ENCODE data around the gene NPSR1.
"Not testable (repeated sequence)": the region's sequence is repeated elsewhere in the genome, so short reads cannot be mapped to it uniquely, and the experiment has no call there.

Gene NPSR1

DNA sequence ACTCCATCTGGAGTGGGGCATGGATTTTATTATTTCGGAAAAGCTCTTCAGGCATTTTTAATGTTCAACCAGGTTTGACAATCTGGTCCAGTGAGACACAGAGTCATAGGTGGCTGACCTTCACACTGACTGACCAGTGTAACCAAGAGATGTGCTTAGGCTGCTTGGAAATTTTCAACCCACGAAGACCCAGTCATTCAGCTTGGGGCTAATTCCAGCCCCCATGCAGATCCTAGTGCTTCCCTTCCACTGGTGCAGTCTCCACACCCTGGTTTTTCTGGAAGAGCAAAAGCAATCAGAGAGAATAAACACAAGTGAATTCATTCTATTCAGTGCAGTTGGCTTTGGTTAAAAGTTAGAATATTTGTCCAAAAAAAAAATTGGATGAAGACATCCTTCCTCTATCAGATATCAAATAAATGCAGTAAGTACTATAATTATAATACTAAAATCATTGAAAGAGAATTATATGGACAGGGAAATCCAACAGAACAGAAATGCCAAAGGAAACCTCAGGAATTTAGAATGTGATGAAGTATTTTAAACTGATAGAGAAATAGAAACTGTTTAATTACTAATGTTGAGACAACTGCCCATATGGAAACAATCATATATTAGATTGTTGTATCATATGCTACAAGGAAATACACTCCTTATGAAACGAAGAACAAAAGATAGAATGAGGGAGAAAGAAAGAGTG is 178.0 kb downstream of the NPSR1 start:
- no peak for DNase-seq (ENCODE audit: low read depth)

DNA sequence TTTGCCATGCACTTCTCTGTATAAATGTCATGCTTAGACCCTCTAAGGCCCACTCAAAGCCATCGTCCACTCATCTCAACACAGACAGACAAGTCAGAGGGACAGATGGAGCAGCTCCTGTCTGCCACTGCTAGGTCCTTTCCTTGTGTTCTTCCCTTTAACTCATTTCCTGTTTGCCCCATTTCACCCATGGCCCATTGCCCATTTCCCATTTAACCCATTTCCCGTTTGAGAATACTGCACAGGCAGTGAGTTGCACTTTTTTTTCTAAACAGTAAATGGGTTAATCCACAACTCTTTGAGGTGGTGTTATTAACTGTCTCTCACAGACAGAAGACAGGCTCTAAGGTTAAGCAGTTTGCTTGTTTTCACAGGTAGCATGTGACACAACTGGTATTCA is 179.3 kb downstream of the NPSR1 start:
- DNase-seq (ENCODE audit: low read depth): no peak

DNA sequence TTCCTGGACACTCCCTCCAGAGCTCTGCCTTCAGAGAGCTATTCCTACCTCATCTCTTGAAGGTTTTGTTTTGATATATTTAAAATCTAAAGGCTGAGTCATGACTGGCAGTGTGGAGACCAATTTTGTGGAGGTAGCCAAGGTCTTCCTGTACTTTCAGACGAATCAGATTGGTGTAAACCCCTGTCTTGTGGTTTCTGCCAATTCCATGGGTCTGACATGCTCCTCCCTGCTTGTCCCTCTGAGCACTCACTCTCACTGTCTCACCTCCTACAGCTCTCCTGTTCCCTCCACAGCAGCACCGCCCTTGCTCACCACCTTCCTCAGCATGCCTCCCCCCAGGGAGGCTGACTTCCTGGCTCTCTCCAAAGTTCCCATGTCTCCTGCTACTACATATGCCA is 179.8 kb downstream of the NPSR1 start:
- DNase-seq (ENCODE audit: low read depth): peak; percentile 15

DNA sequence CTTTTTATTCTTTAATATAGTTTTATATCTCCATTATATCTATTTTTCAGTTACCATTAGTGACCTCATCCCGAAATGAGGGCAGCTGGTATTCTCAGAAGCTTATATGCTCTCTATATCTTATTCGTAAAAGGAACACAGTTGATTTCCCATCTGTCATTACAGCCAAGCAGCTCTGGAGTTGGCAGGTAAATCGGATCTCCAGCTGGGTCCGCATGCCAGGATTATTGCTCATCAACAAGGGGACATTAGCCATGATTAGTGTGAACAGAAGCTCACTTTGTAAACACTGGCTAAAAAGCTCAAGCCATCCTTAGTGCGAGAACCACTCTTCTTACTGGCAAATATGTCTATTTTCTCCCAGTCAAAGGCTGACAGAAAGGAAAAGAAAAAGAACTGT is 180.3 kb downstream of the NPSR1 start:
- peak; percentile 14 for DNase-seq (ENCODE audit: low read depth)

DNA sequence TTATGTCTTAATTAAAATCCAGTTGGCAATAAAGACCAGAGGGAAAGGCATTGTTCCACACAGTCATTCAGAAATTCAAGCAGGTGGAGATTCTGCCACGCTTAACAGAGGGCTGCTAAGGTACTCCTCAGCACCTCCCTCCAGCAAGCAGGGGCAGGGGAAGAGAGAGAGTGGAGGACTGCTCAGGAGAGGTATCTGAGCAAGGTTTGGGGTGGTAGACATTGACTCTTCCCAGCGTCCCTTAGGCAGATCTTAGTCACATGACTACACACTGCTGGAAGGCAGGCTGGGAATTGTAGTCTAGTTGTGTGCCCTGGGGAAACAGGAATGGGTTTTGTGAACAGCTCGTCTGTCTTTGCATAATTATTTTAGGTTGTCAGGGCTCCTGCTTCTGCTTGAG is 181.6 kb downstream of the NPSR1 start:
- DNase-seq (ENCODE audit: low read depth): no peak

DNA sequence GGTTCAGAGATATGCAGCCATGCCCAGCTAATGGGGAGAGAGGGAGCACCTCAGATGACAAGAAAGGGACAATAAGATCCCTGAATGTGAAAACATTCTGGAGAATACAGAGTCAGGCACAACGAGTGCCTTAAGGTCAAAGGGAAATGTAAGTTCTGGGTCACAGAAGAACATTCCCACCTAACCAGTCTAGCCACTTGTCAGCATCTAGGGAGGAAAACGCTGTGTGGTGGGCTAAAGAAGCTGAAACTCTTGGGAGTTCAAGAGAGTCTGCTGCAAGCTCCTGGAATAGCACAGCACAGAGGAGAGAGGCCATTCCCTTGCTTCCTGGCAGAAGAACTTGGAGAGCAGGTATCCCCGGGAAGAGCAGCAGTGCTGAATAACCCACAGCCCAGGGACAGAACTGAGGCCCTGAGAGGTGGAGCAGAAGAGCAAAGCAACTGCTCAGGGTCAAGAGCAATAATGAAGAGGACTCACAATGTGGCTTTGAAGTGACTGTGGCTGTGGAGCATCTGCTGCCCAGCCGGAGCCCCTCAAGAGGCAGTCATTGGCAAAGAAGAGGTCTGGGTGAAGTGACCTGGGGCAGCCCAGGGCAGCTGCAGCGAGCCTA is 182.3 kb downstream of the NPSR1 start:
- no peak for DNase-seq (ENCODE audit: low read depth)

DNA sequence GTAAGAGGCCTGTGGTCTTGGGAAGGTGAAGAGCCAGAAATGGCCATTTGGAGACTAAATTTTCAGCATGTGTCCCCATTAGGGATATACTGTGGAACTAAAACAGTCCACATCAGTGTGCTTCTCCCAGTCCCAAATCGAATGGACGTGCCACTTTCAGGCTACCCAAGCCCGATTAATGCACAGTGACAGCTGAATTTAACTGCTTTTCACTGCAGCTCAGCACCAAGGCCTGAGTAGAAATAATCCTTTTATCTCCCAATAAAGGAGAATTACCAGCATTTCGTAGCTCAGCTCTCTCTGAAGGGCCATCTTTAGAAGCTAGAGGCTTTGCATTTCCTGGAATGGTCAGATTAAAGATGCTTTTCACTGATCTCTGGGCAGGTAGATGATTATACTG is 183.3 kb downstream of the NPSR1 start:
- DNase-seq (ENCODE audit: low read depth): no peak

DNA sequence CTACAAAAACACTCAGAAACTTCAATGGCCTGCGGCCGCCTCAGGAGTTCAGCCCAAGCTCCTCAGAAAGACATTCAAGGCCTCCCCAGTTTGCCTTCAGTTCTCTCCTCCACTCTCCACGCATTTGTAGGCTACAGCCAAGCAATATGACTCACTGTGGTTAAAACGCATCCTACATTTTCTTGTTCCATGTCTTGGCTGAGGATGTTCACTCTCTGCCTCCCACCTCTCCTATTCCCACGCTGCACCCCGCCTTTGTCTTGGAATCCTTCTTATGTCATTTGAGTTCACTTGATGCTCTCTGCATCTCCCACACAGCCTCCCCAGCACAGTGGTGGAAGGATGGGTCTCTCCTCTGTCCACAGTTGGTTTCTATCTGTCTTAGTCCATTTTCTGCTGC is 184.8 kb downstream of the NPSR1 start:
- peak; percentile 47 for DNase-seq (ENCODE audit: low read depth)

DNA sequence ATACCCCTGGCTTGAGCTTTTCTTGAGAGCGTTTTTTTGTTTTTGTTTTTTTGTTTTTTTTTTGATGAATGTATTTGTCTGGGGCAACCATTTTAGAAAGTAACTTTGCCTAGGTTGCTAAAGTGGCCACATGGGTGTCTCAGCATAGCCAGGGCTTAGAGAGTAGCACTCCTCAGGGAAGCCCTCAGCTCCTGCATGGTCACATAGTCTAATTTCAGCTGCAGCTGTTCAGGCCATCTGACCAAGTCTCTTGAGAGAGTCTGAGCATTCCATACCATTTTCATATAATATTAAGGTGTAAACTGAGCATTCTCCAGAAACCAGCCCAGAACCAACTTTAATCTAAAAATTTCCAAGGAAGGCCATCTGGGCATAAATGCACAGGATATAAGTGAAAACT is 186.4 kb downstream of the NPSR1 start:
- no peak for DNase-seq (ENCODE audit: low read depth)

DNA sequence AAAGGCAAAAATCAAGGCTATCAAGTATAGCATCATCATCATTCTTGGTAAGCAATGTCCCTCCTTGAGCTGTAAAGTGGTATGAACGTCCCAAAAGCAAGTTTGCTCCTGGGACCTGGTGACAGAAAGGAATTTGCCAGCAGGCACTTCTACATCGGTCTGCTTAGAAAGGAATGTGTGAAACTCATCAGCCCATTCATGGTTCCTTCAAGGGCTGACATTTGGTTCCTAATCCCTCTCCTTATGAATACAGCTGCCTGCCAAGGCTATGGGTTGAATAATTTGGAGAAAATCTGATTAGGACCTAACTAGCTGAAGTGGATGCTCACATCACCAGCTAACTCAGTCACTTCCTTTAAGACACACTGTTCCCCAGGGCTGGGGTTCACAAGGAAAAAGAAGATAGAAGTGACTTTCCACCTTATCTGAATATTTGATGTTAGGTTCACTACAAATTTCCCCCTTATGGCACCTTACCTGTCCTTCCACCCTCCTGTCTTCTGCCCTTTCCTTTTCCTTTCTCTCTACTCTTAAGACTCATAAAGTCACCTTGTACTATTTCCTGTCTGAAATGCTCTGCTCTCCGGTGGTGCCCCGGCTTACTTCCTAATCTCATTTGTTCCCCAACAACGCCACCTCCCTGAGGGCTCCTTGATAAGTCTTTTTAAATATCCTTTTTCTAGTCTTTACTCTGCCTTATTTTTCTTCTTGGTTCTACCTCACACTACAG is 187.1 kb downstream of the NPSR1 start:
- DNase-seq (ENCODE audit: low read depth): no peak

DNA sequence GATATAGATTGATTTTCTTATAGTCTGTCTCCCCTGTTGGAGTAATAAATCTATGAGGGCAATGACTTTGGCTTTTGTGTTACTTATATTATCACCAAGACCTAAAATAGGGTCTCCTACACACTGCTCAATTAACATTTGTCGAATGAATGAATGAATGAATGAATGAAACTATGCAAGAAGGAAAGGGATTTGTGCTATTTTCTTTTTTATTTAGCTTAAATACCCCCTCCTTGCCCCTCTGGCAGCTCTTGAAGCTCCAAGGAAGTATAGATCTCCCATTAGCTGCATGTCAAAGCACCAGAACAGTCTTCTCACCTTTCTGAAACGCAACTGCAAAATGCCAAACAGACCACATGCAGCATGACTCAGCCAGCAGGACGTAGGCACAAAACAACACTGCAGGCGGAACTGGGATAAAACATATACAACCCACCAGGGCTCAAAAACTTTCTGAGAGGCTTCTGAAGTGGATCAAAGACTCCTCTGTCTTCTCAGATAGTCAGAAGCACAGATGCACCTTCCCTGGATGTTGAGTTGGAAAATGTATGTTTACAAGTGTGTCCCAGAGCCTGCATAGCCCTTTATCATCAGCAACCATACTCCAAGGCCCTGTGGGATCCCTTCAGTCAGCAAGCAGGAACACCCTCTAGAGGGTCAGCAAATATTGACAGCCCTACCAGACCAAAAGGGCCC is 187.8 kb downstream of the NPSR1 start:
- DNase-seq (ENCODE audit: low read depth): peak; percentile 29

DNA sequence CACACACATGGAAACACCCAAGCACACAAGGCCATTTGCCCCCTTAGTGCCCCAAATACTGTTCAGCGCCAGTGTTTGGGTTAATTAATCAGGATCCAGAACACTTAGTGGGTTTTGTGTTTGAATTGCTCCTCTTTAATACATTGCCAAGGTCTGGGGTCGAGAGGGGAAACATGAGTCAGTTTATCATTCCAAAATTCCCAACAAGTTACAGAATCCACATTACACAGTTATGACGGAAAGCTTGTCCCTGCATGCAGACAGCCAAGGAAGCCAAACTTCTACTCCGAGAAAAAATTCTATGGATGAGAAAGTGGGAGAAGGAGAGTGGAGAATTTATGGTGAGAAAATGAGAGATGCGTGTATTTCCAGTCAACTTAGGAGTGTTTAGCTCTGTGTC is 189.0 kb downstream of the NPSR1 start:
- DNase-seq (ENCODE audit: low read depth): no peak

DNA sequence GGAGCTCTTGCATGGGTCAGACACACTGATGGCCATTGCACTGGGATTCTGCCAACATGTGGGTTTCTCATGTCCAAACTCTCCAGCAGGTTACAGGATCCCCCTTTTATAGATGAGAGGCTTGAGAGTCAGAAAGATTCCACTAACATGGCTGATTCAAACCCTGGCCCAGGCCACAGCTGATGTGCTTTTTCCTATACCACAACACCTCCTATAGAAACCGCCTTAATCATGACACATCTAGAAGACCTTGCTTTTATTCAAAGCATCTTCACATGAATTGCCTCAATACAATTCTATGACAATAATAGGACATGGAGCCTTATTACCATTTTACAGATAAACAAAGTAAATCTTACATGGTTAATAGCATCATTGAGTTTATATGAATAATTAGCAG is 190.7 kb downstream of the NPSR1 start:
- DNase-seq (ENCODE audit: low read depth): no peak

DNA sequence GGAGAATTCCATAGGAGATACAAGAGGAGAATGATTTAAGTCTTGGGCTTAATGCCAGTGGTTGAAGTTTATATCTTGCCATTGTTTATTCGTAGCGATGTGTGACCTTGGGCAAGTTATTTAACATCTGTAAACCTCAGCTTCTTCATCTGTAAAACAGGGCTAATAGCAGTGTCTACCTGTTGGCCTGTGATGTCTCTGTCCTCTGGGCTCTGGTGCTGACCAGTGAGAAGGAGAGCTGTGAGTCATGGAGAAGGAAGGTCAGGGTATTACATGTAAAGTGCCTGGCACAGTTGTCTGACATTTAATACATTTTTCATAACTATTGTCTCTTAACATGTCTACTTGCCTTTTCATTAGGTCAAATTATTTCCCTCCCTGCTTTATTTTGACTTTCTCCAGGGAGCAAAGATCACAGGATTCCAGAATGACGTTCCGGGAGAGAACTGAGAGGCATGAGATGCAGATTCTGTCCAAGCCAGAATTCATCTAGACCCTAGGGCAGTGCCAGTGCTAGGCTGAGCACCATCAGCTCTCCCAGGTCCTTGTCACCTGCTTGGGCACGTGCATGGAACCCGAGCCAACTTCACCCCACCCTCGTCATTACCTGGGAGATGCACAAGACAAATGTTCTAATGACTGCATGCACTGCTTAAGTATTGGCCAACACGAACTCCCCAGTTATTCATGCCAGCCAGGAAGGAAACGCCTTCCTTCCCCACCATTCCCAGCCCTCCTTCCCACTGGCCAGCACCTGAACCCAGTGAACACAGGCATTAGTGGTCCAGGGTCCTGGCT is 191.3 kb downstream of the NPSR1 start:
- DNase-seq (ENCODE audit: low read depth): peak; percentile 35

DNA sequence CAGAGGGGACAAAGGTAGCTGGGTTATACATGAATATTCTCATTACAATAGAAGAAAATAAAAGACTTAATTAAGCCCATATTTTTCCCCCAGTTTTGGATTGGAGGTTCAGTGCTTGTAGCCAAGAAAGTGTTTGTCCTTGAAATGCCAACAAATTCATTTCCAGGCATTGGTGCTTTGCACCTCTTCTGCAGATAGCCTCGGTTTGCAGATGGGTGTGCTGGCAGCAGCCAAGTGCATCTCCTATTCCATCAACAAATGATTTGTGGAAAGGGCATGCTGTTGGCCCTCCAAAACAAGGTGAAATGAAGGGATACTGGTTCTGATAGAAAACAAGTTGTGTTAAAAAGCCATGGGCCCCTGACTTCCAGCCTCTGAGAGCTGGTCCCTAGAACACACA is 192.0 kb downstream of the NPSR1 start:
- no peak for DNase-seq (ENCODE audit: low read depth)

DNA sequence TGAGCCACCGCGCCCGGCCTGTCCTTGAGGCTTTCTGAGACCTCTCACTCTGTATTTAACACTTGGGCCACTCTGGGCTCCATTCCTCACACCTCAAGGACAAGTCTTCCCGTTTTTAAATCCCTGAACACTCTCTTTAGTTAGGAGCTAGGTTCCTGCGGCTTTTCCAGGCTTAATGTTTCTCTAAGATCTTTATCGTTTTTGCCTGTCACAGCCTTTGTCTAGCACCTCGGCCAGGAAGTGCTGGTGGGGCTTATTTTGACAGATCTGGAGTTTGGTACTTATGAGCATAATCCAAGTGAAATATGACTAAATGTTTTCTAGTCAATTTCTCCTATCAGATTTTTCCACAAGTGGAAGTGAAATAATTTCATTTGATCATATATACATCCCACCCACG is 192.7 kb downstream of the NPSR1 start:
- no peak for DNase-seq (ENCODE audit: low read depth)

DNA sequence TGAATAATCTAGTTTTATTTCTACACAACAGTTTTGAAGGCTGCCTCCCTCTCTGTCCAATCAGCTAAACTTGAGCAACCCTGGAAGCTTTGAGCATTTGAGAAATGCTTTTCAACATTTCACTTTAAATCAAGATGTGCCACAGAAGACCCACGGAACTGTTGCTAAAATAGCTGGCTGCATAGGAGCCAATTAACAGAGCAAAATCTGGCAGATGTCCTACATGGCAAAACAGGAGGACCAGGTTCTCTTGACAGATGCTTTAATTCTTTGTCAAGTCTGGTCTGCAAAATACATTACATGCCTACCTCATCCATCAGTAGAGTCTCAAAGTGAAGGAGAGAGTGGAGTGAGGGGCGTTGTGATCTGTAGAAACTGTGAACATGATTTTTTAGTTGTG is 193.4 kb downstream of the NPSR1 start:
- no peak for DNase-seq (ENCODE audit: low read depth)

DNA sequence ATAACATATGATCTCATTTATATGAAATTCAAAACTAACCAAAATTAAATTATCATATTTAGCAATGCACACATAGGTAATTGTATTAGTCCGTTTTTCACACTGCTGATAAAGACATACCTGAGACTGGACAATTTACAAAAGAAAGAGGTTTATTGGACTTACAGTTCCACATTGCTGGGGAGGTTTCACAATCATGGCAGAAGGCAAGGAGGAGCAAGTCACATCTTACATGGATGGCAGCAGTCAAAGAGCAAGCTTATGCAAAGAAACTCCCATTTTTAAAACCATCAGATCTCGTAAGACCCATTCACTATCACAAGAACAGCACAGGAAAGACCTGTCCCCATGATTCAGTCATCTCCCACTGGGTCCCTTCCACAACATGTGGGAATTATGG is 200.4 kb downstream of the NPSR1 start:
- not testable (repeated sequence) for DNase-seq (ENCODE audit: low read depth)

DNA sequence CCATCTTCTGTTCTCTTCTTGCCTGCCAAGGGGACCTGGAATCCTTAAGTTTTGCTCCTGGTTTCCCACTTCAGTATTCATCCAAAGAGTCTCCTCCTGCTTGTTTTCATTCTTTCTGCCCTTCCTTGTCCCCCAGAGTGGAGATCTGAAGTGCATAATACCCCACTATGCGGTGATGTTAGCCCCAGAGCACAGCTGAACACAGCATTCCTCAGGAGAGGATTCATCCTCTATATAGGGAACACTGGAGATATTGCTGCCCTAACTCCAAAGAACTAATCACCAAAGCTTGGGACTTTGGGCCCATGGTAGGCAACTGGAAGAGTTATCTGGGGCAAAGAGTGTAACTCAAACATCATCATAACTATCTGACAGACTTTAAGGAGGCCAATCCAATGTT is 201.3 kb downstream of the NPSR1 start:
- not testable (repeated sequence) for DNase-seq (ENCODE audit: low read depth)

DNA sequence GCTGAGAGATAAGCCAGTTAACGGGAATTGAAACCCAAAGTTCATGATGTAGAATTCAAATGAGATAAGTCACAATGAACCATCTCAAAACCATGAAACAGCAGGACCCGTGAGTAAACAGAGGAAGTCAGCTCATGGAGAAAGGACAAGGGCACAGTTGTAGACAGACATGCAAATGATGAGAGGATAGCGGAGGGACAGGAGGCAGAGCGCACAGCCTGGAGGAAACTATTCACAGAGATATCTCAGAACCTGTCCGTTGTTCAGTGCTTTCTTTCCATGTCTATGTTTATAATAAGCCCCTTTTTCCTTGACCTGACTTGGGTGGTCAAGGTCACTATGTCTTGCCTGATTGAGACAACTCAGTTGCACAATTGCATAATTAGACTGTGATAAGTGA is 208.2 kb downstream of the NPSR1 start:
- DNase-seq (ENCODE audit: low read depth): not testable (repeated sequence)

DNA sequence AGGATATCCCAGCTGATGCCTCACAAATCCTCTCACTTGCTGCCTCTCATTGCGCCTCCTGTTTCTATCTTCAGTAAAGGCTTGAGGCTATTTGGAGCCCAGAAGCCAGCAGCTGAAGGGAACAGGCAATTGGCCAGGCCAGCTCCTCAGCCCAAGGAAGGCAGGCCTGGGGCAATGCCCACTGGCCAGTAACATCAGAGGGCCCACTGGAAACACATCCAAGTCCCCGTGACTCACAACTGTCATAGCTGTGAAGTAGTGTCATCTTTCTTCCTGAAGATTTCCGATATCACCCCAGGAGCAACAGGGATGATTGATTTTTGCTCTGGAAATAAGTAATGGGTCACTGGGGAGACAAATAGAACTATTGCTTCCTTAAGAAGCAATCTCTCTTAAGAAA is 209.3 kb downstream of the NPSR1 start:
- not testable (repeated sequence) for DNase-seq (ENCODE audit: low read depth)

DNA sequence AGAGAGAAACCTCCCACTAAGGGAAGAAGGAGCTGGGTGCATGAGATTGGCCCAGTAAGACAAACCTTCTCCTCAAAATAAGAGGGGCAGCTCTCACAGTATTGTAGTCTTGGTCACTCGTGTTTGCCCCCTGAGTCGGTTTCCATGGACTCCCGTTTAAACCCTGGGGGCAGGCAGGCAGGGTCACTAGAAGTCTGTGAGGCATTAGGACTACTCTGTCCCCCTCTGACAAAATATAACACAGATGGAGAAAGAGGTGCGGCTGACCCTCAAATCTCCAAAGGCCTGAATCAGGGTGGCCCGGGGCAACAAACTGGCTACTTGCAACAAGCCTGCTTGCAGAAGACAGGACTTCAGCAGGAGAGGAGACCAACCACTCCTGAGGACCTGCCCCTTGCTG is 210.6 kb downstream of the NPSR1 start:
- DNase-seq (ENCODE audit: low read depth): not testable (repeated sequence)
